Activated CD4-positive, alpha-beta T cell treated with anti-CD3 and anti-CD28 coated beads for 36 hours (primary cell): ENCODE measurements around the gene ITGB7. TPM values are rescaled to one million over a fixed set of nuclear protein-coding genes. Genes with fewer than 3 reads are reported as not detected.
"Not testable (repeated sequence)": the region's sequence is repeated elsewhere in the genome, so short reads cannot be mapped to it uniquely, and the experiment has no call there.

Experiments used
- ATAC-seq: fragments of 200-7000 bp; cut with Tn5 transposase; one replicate; pipeline ENCODE4 v1.10.0; 2021; ENCODE audit warnings: mild to moderate bottlenecking, moderate library complexity
- CTCF ChIA-PET: fragments of 350-600 bp; sonication (Branson Sonifier 250); formaldehyde crosslinking; loops from one replicate; lab custom pipeline; 2021; ENCODE audit warnings: antibody characterized with exemption; lab: Charles Lee
- POLR2A ChIA-PET: fragments of 350-600 bp; sonication (Branson Sonifier 250); formaldehyde crosslinking; loops from one replicate; lab custom pipeline; 2021; ENCODE audit warnings: antibody characterized with exemption, inconsistent platforms; lab: Charles Lee
- DNase-seq: peaks from one replicate; pipeline ENCODE4 v3.0.0-alpha.2; 2020
- H3K27ac Mint-ChIP-seq: one replicate; pipeline ENCODE4 v1.8.0; 2021; ENCODE audit warnings: mixed read lengths
- H3K27me3 Mint-ChIP-seq: one replicate; pipeline ENCODE4 v1.8.0; 2021; ENCODE audit warnings: mixed read lengths
- H3K36me3 Mint-ChIP-seq: one replicate; pipeline ENCODE4 v1.8.0; 2021; ENCODE audit warnings: low read depth, mixed read lengths
- H3K4me1 Mint-ChIP-seq: one replicate; pipeline ENCODE4 v1.8.0; 2021; ENCODE audit warnings: mixed read lengths
- H3K4me3 Mint-ChIP-seq: one replicate; pipeline ENCODE4 v1.8.0; 2021; ENCODE audit warnings: mild to moderate bottlenecking, moderate library complexity, mixed read lengths
- H3K9me3 Mint-ChIP-seq: one replicate; pipeline ENCODE4 v1.8.0; 2021; ENCODE audit warnings: low read depth, mixed read lengths
- intact Hi-C, 2 experiments: fragments of 100-400 bp; cut with DNase I in 1 of 2; cut with micrococcal nuclease in 1 of 2; formaldehyde crosslinking; loops; one replicate each; pipeline versions ENCODE4 v1.14.2 to v1.15.1; 2022 to 2024; cut with DNase I, micrococcal nuclease
- total RNA-seq, 2 experiments: library from RNA; stranded (reverse); gene quantifications; one replicate each; pipeline ENCODE4 v1.2.3, GENCODE V29; 2021

The ITGB7 gene
- total RNA-seq, 2 experiments from 2014 or later = 73.0 to 77.6 TPM

DNA sequence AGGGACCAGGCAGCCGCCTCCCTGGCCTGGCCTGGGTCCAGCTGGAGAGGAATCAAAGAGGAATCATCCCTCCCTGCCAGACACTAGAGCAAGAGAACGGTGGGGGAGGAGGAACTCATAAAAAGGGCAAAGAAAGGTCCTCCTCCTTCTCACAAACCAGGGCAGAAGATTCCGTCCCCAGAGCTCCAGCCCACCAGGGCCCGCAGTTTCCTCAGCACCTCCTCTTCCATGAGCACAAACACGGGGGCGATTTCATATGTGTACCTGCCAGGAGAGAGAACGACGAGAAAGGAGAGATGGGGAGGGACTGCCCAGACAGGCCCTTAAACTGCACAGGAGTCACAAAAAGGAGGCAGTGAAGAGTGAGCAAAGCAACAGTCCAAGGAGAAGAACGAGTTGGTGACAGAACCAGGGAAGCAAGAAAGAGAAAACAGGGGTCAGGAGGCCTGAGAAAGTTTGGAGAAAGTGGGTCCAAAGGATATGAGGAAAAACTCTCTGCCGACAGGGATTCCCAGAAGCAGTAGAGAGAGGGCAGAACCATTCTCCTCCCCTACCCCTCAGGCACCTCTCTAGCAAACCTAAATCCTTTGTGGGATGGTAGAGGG, 35.2 kb downstream of the ITGB7 start:
- ATAC-seq = no peak
- intact Hi-C loops = no loop called here
- Mint-ChIP-seq H3K27ac (no peak overlapping the region), H3K4me1 (peaks cover 7% of the 10 kb centered on the region), H3K27me3 (no peaks in the 10 kb centered on the region), H3K36me3 (peaks cover 9% of the 10 kb centered on the region), H3K4me3 (no peak overlapping the region), H3K9me3 (no peaks in the 10 kb centered on the region)
- ChIA-PET POLR2A (no interaction called here), CTCF (interaction anchor here (0.7 kb wide), 1 partner anchor 11 kb away, joined by 3 read pairs; no protein-coding TSS in a partner anchor)
- DNase-seq = no peak

DNA sequence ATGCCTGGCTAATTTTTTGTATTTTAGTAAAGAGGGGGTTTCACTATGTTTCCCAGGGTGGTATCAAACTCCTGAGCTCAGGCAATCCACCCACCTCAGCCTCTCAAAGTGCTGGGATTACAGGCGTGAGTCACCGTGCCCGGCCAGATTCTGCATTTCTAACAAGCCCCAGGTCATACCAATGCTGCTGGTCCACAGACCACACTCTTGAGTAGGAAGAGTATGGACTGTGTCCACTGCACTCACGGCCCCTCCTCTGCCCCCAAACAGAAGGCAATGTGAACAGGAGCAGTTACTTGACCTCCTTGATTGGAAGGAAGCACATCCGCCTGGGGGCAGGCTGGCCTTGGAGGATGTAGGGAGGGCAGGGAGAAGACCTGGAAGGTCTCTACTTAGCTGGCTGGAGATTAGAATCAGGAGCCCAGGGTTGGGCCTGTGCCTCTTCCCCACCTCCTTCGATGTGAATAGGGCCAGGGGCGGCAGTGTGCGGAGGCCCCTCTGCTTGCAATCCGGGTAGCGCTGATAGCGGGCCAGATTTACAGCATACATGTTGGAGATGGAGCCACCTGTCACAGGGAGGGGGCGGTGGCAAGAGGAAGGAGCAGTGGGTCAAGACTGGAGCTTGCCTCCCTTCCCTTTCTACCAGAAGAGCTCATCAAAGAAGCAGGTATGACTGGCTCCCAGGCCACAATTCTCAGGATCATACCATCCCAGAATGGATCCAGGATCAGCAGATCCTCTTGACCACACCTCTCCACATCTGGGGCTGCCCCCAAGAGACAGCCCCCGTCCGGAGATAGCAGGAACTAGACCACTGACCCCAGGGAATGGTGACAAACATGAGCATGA, 36.0 kb downstream of the ITGB7 start:
- CTCF ChIA-PET = interaction anchor here (0.7 kb wide), 1 partner anchor 11 kb away, joined by 3 read pairs; no protein-coding TSS in a partner anchor
- no peak for DNase-seq
- H3K36me3 Mint-ChIP-seq = peaks cover 9% of the 10 kb centered on the region
- peaks cover 9% of the 10 kb centered on the region for H3K4me1 Mint-ChIP-seq
- no peak overlapping the region for H3K4me3 Mint-ChIP-seq
- no peaks in the 10 kb centered on the region for H3K9me3 Mint-ChIP-seq
- H3K27me3 Mint-ChIP-seq = no peaks in the 10 kb centered on the region
- no peak overlapping the region for H3K27ac Mint-ChIP-seq
- intact Hi-C loops = no loop called here
- no peak for ATAC-seq
- POLR2A ChIA-PET = no interaction called here

DNA sequence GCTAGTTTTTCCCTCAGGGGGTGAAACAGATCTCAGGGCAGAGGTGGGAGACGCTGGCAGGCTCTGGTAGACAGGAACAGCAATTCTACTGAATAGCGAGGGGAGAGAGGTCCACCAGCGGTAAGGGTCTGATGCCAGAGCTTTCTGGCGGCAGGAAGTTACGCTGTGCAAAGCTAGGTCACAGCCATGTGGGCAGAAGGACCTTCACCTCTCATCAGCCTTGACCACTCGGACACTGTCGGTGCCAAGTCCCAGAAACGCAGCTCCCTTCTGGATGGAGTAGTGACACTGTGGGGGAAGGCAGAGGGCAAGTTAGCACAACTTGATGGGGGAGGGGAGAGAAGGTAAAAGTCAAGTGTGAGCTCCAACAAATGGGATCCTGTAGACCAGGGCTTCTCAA, 36.8 kb downstream of the ITGB7 start:
- no peaks in the 10 kb centered on the region for H3K9me3 Mint-ChIP-seq
- ChIA-PET CTCF (no interaction called here), POLR2A (no interaction called here)
- H3K27ac Mint-ChIP-seq = no peak overlapping the region
- intact Hi-C loops = no loop called here
- ATAC-seq (no peak), DNase-seq (no peak)
- H3K27me3 Mint-ChIP-seq = no peaks in the 10 kb centered on the region
- no peak overlapping the region for H3K4me3 Mint-ChIP-seq
- H3K4me1 Mint-ChIP-seq = peaks cover 3% of the 10 kb centered on the region
- peaks cover 9% of the 10 kb centered on the region for H3K36me3 Mint-ChIP-seq

DNA sequence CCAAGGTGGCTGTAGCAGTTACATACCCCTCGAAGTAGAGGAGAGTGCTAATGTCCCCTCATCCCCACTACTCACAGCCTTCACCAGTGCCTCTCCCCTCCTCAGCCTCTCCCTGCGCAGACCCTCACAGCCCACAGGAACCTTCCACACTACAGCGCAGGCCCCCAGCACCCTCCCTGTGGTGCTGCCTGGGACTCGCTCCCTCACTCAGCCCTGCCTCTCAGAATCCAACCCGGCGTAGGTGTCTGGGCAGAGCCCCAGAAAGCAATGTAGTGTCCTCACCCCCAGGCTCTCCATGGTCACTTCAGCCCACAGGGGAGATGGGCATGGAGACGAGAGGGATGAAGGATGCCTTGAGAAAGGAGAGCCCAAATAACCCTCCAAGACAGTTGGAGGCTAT, 37.4 kb downstream of the ITGB7 start:
- Mint-ChIP-seq H3K27me3 (no peaks in the 10 kb centered on the region), H3K4me3 (no peak overlapping the region), H3K9me3 (no peaks in the 10 kb centered on the region), H3K4me1 (peaks cover 3% of the 10 kb centered on the region), H3K36me3 (peaks cover 9% of the 10 kb centered on the region), H3K27ac (no peak overlapping the region)
- intact Hi-C loops = no loop called here
- DNase-seq = no peak
- CTCF ChIA-PET = no interaction called here
- no peak for ATAC-seq
- POLR2A ChIA-PET = no interaction called here

DNA sequence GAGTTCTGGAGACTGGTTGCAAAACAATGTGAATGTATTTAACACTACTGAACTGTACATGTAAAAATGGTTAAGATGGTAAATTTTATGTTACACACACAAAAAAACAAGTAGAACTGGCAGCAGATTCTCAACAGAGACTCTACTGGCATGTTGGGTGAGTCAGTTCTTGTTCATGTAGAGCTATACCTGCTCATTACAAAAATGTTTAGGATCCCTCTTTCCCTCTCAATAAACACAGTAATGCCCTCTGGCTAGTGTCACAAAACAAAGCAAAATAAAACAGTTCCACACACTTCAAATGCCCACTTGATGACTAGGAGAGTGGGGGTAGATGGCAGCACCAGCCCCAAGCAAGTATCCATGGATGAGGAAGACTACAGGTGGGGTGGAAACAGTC, 40.2 kb downstream of the ITGB7 start:
- ATAC-seq (no peak), DNase-seq (no peak)
- Mint-ChIP-seq H3K36me3 (peaks cover 9% of the 10 kb centered on the region), H3K27ac (no peak overlapping the region), H3K27me3 (no peaks in the 10 kb centered on the region), H3K4me3 (no peak overlapping the region), H3K9me3 (no peaks in the 10 kb centered on the region), H3K4me1 (peaks cover 3% of the 10 kb centered on the region)
- intact Hi-C loops = no loop called here
- ChIA-PET POLR2A (no interaction called here), CTCF (interaction anchor here (0.6 kb wide), 2 partner anchors 733 to 1132 kb away, joined by 3 read pairs; no protein-coding TSS in a partner anchor)

DNA sequence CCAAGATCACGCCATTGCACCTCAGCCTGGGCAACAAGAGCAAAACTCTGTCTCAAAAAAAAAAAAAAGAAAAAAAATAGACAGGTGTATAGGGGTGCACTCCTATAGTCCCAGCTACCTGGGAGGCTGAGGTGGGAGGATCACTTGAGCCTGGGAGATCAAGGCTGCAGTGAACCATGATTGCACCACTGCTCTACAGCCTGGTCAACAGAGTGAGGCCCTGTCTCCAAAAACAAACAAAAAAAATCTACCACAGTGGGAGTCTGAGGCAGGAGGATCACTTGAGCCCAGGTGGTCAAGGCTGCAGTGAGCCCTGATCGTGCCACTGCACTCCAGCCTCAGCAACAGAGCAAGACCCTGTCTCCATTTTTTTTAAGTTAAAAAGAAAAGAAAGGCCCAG, 44.0 kb downstream of the ITGB7 start:
- not testable (repeated sequence) for DNase-seq

DNA sequence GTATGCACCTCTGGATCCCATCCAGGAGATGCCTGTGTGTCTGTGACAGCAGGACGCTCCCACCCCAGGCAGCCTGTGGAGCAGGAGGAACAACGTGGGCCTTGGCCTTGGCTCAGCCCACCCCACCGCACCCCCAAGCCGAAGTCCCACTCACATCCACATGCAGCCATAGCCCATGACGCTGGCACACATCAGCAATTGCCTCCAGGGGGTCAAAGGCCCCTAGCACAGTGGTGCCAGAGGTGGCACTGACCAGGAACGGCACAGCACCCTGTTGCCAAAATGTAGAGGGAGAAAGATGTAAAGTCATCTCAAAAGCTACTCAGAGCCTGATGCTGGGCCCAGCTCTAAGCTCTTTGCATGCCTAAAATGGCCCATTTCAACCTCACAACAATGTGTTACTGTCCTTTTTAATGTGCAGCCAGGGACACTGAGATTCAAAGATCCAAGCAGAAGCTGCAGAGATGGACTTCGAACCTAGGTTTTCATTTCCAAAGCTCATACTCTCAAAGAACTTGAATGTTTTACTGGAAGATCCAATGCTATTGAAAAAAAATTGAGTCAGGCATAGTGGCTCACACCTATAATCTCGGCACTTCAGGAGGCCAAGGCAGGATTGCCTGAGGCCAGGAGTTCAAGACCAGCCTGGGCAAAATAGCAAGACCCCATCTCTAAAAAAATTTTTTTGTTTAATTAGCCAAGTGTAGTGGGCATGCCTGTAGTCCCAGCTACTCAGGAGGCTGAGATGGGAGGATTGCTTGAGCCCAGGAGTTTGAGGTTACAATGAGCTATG, 45.7 kb downstream of the ITGB7 start:
- H3K27me3 Mint-ChIP-seq = no peaks in the 10 kb centered on the region

More for the DNA sequence above, 44.0 kb downstream of the ITGB7 start:
- POLR2A ChIA-PET, H3K4me3 Mint-ChIP-seq, H3K9me3 Mint-ChIP-seq, intact Hi-C loops, ATAC-seq, H3K27ac Mint-ChIP-seq, H3K27me3 Mint-ChIP-seq, H3K36me3 Mint-ChIP-seq: not testable (repeated sequence)
- CTCF ChIA-PET = interaction anchor here (1.2 to 7.7 kb wide), 2 partner anchors 25 to 35 kb away, joined by 4 to 94 read pairs; no protein-coding TSS in a partner anchor
- peaks cover 14% of the 10 kb centered on the region for H3K4me1 Mint-ChIP-seq

DNA sequence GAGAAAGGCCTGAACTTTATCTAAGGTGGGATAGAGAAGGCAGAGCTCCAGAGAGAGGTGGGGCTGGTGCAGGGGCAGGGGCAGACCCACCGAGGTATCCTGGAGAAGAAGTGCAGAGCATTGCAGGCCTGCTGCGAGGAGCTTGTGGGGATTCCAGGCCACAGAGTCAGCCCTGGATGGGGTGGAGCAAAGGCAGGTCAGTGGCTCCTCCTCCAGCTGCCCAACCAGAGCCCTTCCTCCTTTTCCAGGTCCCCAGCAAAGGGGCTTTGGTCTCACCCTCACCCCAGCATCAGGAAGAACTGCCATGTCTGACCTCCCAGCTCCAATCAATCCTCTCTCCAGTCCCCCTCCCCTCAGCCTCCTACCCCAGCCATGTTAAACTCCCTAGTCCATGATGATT, 46.4 kb downstream of the ITGB7 start:
- ChIA-PET POLR2A (no interaction called here), CTCF (interaction anchor here (0.6 to 7.7 kb wide), 33 partner anchors 8 to 939 kb away, joined by 3 to 94 read pairs (median 4); partner anchors contain the start of genes AAAS, ESPL1 and SOAT2)
- Mint-ChIP-seq H3K27me3 (no peaks in the 10 kb centered on the region), H3K27ac (no peak overlapping the region), H3K9me3 (no peaks in the 10 kb centered on the region), H3K36me3 (no peaks in the 10 kb centered on the region), H3K4me3 (no peak overlapping the region), H3K4me1 (peaks cover 11% of the 10 kb centered on the region)
- DNase-seq (no peak), ATAC-seq (no peak)
- intact Hi-C loops = no loop called here

More for the DNA sequence above, 45.7 kb downstream of the ITGB7 start:
- no peak for ATAC-seq
- ChIA-PET POLR2A (interaction anchor here (0.6 kb wide), 1 partner anchor 24 kb away, joined by 3 read pairs; no protein-coding TSS in a partner anchor), CTCF (interaction anchor here (0.7 to 7.7 kb wide), 19 partner anchors 8 to 940 kb away, joined by 3 to 94 read pairs (median 9); partner anchors contain the start of genes AAAS, ESPL1 and SOAT2)
- no peaks in the 10 kb centered on the region for H3K9me3 Mint-ChIP-seq
- no peak for DNase-seq
- H3K4me3 Mint-ChIP-seq = no peak overlapping the region
- H3K27ac Mint-ChIP-seq = no peak overlapping the region
- peaks cover 13% of the 10 kb centered on the region for H3K4me1 Mint-ChIP-seq
- intact Hi-C loops = no loop called here
- H3K36me3 Mint-ChIP-seq = no peaks in the 10 kb centered on the region

DNA sequence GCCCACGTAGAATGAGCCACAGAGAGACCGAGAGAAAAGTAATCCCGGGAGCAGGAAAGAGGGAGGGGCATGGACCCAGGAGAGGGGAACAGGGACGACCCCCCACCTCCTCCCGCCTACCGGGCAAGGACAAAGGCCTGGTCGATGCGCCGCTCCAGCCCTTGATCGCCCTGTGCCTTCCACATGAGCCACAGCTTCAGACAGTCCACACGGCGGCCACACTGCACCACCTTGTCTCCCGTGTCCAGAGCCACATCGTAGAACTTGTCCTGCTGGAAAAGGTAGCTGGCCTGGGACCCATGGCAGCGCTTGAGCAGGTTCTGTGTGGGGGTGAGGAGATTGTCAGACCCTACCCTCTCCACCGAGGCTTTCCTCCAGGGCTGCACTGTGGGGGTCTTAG, 47.1 kb downstream of the ITGB7 start:
- no peak overlapping the region for H3K27ac Mint-ChIP-seq
- peak overlapping the region; percentile 27 for H3K4me3 Mint-ChIP-seq
- CTCF ChIA-PET = interaction anchor here (0.6 to 7.7 kb wide), 51 partner anchors 9 to 1817 kb away, joined by 3 to 94 read pairs (median 4); partner anchors contain the start of genes AAAS, CSAD, ESPL1 and PFDN5
- no peaks in the 10 kb centered on the region for H3K27me3 Mint-ChIP-seq
- ATAC-seq = no peak
- POLR2A ChIA-PET = interaction anchor here (0.6 to 1.3 kb wide), 3 partner anchors 21 to 100 kb away, joined by 3 to 4 read pairs (median 3); partner anchors contain the start of gene CSAD
- intact Hi-C loops = loop anchor here (1.0 to 2.0 kb wide), 12 partner anchors 20 to 185 kb away; partner anchors contain the start of genes PFDN5 (in 2 of the 2), AAAS (in 1 of the 2), CSAD (in 1 of the 2) and ESPL1 (in 1 of the 2)
- DNase-seq = no peak
- no peaks in the 10 kb centered on the region for H3K36me3 Mint-ChIP-seq
- H3K4me1 Mint-ChIP-seq = peaks cover 11% of the 10 kb centered on the region
- H3K9me3 Mint-ChIP-seq = no peaks in the 10 kb centered on the region

DNA sequence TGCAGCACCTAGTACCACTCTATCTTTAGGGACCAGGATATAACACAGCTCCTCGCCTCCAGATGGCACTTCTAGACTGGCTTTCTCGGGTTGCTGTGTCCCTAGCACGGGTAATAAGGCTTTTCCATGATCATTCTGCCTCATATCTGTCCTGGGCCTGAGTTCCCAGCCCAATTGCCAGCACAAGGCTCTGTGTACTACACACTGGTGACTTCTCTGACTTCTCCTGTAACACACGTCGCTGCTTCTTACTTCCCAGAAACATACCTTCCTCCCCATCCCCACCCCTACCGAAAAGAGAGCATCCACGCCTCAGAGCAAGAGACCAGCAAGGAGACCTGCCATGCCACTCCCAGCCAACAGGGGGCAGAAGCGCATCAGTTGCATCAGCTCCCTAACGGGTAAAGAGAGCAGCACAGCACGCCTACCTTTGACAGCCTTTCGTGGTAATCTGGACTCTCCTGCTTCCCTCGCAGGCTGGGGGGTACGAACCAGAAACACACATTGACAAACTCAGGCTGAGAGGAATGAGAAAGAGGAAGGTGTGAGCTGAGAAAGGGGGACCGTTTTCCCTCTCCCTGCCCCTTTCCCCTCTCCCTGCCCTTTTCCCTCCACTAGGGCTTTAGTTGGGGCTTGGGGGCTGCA, 47.7 kb downstream of the ITGB7 start:
- POLR2A ChIA-PET = interaction anchor here (0.6 to 1.3 kb wide), 4 partner anchors 22 to 162 kb away, joined by 3 to 4 read pairs (median 3); partner anchors contain the start of genes AAAS and CSAD
- Mint-ChIP-seq H3K9me3 (no peaks in the 10 kb centered on the region), H3K27me3 (no peaks in the 10 kb centered on the region), H3K4me3 (peak overlapping the region; percentile 27), H3K36me3 (no peaks in the 10 kb centered on the region), H3K4me1 (peaks cover 11% of the 10 kb centered on the region), H3K27ac (peak overlapping the region; percentile 81)
- peak; percentile 99 for ATAC-seq
- CTCF ChIA-PET = interaction anchor here (0.6 to 7.7 kb wide), 51 partner anchors 8 to 1817 kb away, joined by 3 to 94 read pairs (median 4); partner anchors contain the start of genes AAAS, CSAD, ESPL1 and ITGB7
- DNase-seq = peak; percentile 96
- intact Hi-C loops = loop anchor here (1.0 to 2.0 kb wide), 12 partner anchors 21 to 186 kb away; partner anchors contain the start of genes PFDN5 (in 2 of the 2), AAAS (in 1 of the 2), CSAD (in 1 of the 2) and ESPL1 (in 1 of the 2)
